Breast epithelium (tissue), 3 donors: ENCODE results near the gene OBSCN.

Source experiments
- CTCF ChIP-seq, 3 donors: fragments of 450-650 bp; IDR thresholded peaks; one replicate each; pipeline ENCODE4 v1.5.1; 2016 to 2017; ENCODE audit warnings: antibody characterized with exemption in 3 of 3, mild to moderate bottlenecking in 3 of 3, moderate library complexity in 3 of 3
- POLR2A ChIP-seq: fragments of 450-650 bp; IDR thresholded peaks from one replicate; pipeline ENCODE4 v1.6.1; 2016; ENCODE audit warnings: antibody characterized with exemption, mild to moderate bottlenecking, moderate library complexity
- POLR2AphosphoS5 ChIP-seq, 3 donors: sonication (generic); formaldehyde crosslinking; IDR thresholded peaks; one replicate each; pipeline ENCODE4 v1.6.1; 2017; ENCODE audit warnings: antibody characterized with exemption in 3 of 3

- TF ChIP-seq CTCF (IDR thresholded peaks at IDR 0.05) = no peak
- TF ChIP-seq POLR2AphosphoS5 (IDR thresholded peaks at IDR 0.05) = no peak
- TF ChIP-seq POLR2A = no peak
These were observed 33.1 kb upstream of the OBSCN start for GRCh38 chr1:228174482-228175315.
